Kasumi-1 (cell line): ENCODE measurements around the gene SLC25A25.
"Not testable (repeated sequence)": the region's sequence is repeated elsewhere in the genome, so short reads cannot be mapped to it uniquely, and the experiment has no call there.

Source experiments
- DNase-seq, 2 experiments: peaks; one replicate each; lab custom pipeline; 2025; lab: John Stamatoyannopoulos, UW

SLC25A25 gene

DNA sequence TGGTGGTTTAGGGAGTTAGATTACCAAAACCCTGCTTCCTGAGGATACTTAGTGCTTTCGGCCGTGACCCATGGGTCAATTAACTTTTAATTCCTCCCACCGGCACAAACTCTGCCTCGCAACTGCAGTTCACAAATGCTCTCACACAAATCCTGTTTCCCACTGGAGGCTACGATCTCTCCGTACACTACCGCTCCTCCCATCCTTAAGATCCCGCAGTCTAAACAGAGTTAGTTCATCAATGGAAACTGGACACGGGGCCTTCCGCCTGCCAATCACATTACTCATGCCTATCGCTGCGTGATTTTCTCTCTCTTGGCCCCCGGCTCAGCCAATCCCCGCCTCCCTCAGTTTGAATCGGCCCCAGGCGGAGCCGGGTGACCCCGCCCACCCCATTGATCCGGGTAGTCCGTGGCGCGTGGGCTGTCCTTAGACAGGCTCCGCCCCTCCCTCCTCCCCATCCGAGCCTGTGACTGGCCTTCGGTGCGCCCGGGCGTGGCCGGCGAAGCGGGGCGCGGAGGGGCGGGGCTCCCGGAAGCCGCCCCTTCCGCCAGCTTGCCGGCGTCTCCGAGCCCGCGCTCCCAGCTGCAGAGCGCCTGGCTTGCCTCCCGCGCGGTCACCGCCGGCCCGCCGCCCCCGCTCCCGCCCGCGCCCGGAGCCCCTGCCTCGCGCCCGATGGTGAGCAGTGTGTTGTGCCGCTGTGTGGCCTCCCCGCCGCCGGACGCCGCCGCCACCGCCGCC, at the start of gene SLC25A25:
Gene SLC25A25, plus strand, starts transcription at position 588 of the 741 bp plus-strand sequence. Its CDS starts 88 bp downstream, at position 676.
- DNase-seq: peak; percentile 97

GRCh38 chr9:128020692-128021091, 47.3 kb upstream of the SLC25A25 start:
- DNase-seq: no peak

DNA sequence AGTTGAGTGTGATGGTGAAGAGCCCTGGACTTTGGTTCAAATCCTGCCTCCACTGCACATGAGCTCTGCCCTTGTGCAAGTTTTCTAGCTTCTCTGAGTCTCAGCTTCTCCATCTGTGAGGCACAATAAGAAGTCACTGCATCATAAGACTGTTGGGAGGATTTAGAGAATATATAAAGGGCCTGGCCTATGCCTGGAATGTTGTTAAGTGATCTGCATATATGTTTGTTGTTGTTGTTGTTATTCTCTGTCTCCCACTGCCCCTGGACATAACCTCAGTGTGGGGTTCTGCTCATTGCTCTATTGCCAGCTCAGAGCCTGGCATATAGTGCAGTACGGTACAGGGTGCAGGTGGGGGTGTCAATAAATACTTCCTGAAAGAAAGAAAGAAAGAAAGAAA, 46.9 kb upstream of the SLC25A25 start:
- no peak for DNase-seq

- no peak for DNase-seq
These were observed 45.1 kb upstream of the SLC25A25 start for GRCh38 chr9:128022886-128023285.

- not testable (repeated sequence) for DNase-seq
These were observed 44.4 kb upstream of the SLC25A25 start for GRCh38 chr9:128023671-128024070.

DNA sequence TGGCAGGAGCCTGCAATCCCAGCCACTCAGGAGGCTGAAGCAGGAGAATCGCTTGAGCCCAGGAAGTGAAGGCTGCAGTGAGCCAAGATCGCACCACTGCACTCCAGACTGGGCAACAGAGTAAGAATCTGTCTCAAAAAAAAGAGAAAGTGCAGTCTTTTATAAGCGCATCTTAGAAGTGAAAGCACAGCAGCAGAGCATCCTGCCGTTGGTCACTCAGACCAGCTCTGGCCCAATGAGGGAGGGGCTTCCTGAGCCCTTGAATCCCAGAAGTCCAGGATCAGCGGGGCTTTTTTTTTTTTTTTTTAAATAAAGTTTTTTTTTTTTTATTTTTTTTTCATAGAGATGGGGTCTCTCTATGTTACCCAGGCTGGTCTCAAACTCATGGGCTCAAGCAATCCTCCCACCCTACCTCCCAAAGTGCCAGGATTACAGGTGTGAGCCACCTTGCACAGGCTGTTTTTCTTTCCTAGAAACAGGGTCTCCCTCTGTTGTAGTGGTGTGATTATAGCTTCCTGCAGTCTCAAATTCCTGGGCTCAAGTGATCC, 43.2 kb upstream of the SLC25A25 start:
- no peak for DNase-seq

- DNase-seq: no peak
These were observed 42.3 kb upstream of the SLC25A25 start for GRCh38 chr9:128025736-128026135.

- peak; percentile 13 to 43 for DNase-seq
These were observed 41.7 kb upstream of the SLC25A25 start for GRCh38 chr9:128026255-128026772.

DNA sequence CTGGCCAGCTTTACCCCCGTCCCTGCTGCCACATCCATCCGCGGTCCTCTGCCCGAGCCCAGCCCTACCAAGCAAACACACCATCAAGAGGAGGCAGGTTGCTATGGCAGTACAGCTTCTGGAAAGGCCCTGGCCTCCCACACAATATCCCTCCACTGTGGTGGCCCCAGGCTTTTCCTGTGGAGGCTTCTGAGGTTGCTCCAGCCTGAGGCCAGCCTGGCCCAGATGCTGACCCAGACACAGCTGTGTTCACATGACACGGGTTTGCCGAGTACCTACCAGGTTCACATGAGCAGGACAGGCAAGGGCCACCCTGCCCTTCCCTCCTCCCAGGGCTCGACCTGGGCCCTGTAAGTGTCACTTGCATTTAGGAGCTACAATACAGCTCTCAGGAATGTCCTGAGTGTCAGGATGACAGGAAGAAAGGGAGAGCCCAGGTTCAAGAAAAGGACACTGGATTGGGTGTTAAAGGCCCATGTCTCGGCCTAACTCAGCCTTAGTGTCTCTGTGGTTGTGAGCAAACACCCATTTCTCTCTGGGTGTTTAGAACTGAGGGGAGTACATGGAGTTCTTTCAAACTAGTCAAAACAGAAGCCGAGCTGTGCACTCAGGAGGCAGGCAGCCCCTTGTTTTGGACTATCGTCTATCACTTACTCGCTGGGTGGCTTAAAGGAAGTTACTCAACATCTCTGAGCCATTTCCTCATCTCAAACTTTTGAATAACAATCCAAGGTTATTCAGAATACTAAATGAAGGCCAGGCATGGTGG, 41.1 kb upstream of the SLC25A25 start:
- peak; percentile 43 to 55 for DNase-seq

GRCh38 chr9:128027705-128028104, 40.3 kb upstream of the SLC25A25 start:
- no peak for DNase-seq

- no peak for DNase-seq
These were observed 34.4 kb upstream of the SLC25A25 start for GRCh38 chr9:128033609-128034008.

DNA sequence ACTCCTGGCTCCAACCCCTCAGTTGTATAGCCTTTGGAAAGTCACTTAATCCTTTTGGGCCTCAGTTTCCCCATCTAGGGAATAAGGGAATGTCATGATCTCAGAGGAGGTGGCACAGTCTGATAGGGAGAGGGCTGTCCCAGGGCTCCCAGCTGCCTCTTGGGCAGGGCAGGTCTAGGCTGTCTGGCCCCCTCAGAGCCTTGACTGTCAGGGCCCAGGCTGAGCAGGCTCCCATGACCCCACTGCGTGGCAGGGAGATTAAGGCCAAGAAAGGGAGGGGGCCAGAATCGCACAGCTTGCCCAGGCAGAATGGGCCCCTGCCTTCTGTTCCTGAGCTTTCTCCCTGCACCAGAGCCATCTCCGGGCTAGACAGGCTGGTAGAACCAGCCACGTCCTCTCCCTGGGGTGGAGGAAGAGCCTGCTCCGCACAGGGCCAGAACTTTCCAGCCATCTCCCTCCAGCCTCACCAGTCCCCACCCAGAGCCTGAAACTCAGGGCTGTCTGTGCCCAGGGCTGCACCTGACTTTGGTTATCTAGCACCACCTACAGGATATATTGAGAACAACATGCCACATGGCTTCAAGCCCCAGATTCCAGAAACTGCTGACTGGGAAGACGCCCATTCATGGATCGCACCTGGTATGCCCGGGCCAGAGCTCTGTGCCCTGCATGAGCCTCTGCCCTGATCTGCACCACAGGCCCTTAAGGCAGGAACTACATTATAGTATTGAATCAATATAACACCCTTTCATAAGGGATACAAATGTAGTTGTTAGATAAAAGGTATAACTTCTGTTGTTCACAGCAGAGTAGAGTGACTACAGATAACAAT, 33.0 kb upstream of the SLC25A25 start:
- DNase-seq: peak; percentile 72 to 83

DNA sequence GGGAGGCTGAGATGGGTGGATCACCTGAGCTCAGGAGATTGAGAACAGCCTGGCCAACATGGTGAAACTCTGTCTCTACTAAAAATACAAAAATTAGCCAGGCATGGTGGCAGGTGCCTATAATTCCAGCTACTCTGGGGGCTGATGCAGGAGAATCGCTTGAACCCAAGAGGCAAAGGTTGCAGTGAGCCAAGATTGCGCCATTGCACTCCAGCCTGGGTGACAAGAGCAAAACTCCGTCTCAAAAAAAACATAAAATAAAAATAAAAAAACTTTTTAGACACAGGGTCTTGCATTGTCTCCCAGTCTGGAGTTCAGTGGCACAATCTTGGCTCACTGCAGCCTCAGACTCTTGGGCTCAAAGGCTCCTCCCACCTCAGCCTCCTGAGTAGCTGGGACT, 31.5 kb upstream of the SLC25A25 start:
- not testable (repeated sequence) for DNase-seq

- DNase-seq: not testable (repeated sequence)
These were observed 27.2 kb upstream of the SLC25A25 start for GRCh38 chr9:128040783-128041182.

DNA sequence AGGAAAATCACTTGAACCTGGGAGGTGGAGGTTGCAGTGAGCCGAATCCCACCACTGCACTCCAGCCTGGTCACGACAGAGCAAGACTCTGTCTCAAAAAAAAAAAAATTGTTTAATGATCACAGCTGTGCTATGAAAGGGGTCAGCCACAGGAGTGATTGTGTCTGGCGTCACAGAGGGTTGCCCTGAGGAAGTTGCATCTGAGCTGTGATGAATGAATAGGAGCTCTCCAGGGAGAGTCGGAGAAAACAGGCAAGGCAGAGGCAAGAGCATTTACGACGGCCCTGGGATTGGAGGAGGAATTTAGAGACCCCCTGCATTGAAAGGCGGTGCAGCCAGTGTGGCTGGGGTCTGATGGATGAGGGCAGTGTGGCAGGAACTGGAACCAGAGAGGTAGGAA, 26.0 kb upstream of the SLC25A25 start:
- DNase-seq: no peak

DNA sequence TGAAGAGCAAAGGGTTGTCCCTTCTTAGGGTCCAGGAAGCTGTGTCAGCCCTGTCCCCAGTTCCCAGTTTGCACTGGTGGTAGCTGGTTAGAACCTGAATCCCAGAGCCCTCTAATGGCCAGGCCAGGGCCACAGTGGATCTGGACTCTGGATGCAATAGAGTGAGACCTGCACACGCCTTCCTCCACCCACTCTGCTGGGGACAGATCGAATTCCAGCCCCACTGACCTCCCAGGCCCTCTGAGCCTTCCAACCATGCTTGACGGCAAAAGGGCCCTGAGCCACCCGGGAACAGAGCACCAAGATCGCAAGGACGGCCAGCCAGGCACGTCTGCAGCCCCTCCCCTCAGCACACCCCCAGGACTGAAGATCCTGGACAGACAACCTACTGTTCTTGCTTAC, 24.6 kb upstream of the SLC25A25 start:
- DNase-seq: no peak

- DNase-seq: not testable (repeated sequence)
These were observed 22.6 kb upstream of the SLC25A25 start for GRCh38 chr9:128045409-128045808.

GRCh38 chr9:128045831-128046230, 22.2 kb upstream of the SLC25A25 start:
- DNase-seq: no peak

GRCh38 chr9:128047231-128047630, 20.8 kb upstream of the SLC25A25 start:
- no peak for DNase-seq

- no peak for DNase-seq
These were observed 19.4 kb upstream of the SLC25A25 start for GRCh38 chr9:128048663-128049062.

- no peak for DNase-seq
These were observed 18.2 kb upstream of the SLC25A25 start for GRCh38 chr9:128049843-128050242.
